HG02678 (cell line): ENCODE results near the gene MAP2K6.

ENCODE experiments used
- ATAC-seq: cut with Tn5 transposase; IDR thresholded peaks from one replicate; pipeline ENCODE4 v1.9.1; 2021; ENCODE audit warnings: mild to moderate bottlenecking, moderate library complexity; ENCODE audit not compliant: unreplicated experiment

MAP2K6 gene

DNA sequence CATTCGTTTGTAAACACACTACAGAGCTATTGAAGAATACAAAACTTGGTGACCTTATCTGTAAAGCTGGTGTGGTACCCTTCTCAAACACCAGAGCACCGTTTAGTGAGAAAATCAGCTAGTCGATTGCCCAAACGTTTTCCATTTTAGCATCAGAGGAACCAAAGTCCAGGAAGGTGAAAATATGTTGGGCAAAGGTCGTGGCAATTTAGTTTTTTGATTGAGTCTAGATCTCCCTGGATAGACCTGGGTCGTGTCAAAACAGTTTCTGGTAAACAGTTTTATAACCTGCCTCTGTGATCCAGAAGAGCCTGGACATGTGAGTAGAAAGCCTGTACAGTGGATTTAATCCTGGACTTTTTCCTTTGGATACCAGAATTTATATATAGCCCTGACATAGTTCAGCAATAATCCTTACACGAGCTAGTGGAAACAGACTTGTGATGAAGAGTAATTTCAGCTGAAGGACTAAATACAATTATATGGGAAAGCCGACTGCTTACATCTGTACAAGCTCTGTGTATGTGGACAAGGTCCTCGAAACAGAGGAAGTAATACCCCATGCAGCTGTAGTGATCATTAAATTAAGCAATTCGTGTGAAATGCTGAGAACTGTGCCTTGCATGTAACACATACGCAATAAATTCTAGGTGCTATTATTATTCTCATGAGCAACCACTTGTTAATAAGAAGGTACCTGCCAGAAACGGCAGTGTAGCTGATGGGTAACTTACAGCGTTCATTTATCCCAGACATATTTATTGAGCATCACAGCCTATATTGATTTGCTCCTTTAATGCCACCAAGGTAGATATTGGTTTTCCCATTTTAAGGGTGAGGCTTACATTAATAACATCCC lies 72.5 kb downstream of the MAP2K6 start:
- no peak for ATAC-seq

GRCh38 chr17:69489313-69489712 lies 74.8 kb downstream of the MAP2K6 start:
- no peak for ATAC-seq

- ATAC-seq, result no peak
Measured at GRCh38 chr17:69492410-69493071, 78.0 kb downstream of the MAP2K6 start.

GRCh38 chr17:69495787-69496186 lies 81.3 kb downstream of the MAP2K6 start:
- no peak for ATAC-seq

- ATAC-seq, result no peak
Measured at GRCh38 chr17:69497161-69497560, 82.7 kb downstream of the MAP2K6 start.

- no peak for ATAC-seq
Measured at GRCh38 chr17:69499318-69499717, 84.8 kb downstream of the MAP2K6 start.

DNA sequence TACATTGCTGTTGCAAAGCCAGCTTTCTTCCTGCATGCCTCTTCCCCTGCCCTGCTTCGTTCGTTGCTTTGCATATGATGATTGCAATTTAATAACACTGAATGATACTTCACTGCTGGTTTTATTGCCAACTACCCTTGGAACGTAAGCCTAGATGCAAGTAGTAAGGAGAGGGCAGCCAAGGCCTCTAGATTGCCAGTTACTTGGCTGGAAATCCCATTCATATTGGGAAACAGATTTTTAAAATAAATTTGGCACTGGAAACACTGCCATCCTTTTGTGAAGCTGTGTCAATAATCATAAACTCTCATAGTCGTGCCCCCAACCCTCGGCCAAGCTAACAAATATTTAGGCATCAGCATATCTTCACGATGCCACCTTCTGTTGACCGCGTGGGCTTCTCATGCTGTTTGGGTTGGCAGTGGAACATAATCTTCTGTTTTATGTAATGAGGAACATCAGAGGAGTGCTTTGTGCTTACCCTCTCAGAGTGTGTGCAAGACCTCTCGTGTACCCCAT lies 86.5 kb downstream of the MAP2K6 start:
- ATAC-seq, result no peak

DNA sequence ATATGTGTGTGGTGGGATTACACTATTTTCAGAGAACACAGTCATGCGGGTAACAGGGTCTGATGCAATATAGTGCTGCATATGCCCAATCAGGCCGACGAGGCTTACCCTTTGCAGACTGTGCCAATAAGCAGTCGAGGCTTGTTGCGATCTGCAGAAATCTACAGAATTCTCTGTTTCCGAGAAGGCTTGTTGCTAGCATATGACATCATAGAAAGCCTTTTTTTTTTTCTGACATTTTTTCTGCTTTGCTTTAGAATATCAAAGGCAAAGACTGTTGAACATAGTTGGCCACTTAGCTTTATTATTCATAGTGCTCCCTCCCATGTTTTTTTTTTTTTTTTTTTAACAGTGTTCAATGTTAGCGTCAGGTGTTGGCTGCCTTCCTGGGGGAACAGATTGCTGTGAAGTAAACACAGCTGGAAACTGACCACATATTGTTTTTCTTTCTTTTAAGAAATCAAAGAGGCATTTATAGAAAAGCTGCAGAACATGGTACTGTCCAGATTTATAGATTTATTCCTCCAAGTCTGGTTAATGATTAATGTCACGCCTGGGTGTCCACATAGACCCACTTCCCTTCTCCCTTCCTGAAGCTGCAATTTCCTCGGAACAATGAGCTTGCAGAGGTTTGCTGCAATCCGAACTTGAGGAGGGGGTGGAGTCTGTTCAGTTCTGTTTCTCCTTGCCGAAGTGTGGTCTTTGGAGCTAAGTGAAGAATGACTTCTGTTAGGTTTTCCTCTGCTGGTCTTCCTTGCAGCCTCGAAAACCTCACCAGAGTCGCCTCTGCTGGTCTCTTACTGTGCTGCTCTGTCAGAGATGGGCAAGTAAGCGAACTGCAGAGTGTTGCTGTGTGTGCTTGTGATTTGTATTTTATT lies 87.3 kb downstream of the MAP2K6 start:
- no peak for ATAC-seq

- peak; percentile 80 for ATAC-seq
Measured at GRCh38 chr17:69503711-69504110, 89.2 kb downstream of the MAP2K6 start.

DNA sequence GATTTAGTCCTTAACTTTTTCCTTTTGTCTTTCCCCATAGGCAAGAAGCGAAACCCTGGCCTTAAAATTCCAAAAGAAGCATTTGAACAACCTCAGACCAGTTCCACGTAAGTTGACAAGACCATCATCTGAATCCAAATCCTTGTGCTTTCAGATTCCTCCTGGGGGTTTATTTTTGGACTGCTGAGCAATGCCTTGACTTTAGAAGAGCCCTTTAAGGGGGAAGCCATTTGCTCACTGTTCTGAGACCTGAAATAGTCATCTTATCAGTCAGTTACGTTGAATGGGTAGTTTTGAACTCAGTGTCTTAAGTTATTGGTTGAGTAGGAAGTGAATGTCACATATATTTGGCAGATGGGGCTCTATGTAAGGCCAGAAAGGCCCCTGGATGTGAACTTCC lies 91.2 kb downstream of the MAP2K6 start:
- no peak for ATAC-seq

DNA sequence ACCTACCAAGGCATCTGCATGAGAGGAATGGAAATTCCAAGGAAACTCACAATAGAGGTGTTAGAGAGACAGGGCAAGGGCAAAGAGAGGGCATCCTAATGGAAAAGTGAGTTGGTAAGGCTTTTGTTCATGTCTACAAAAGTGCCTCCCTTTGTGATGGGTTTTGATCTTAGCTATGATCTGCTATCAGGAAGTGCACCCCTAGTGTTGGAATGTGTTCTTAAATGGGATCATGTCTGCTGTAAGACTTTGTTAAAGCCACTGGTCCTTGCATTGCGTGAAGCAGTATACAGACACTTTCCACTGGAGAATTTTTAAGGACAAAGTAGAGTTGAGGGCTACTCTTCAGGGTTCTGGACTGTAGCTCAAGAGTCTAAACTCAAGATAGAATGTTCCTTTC lies 92.0 kb downstream of the MAP2K6 start:
- no peak for ATAC-seq

DNA sequence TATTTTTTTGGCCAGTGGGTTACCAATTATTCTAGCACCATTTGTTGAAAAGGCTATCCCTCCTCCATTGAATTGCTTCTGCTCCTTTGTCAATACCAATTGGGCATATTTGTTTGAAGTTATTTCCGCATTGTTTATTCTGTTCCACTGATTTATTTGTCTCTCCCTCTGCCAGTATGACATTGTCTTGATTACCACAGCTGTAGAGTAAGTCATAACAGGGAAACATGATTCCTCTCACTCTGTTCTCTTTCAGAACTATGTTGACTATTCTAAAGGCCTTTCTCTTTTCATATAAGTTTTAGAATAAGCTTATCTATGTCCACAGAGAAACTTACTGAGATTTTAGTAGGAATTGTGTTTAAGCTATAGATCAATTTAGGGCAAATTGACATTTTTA lies 94.3 kb downstream of the MAP2K6 start:
- ATAC-seq, result no peak

GRCh38 chr17:69511250-69511649 lies 96.8 kb downstream of the MAP2K6 start:
- ATAC-seq, result no peak

DNA sequence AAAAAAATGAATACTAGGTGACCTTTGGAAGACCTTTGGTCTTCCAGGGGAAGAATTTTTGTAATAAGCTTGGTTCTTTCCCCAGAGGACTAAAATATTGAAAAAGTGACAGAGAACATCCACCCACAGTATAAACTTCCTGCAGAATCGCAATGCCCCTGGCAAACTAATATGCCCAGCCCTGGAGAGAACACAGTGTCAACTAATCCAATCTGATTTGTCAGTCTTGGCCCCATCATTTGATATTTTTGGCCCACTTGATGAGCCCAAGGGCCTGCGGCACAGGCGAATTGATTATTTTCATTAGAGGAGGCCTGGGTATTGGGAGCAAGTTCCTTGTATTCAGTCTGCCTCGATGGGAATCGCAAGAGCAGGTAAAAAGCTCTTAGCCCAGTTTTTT lies 98.4 kb downstream of the MAP2K6 start:
- no peak for ATAC-seq

DNA sequence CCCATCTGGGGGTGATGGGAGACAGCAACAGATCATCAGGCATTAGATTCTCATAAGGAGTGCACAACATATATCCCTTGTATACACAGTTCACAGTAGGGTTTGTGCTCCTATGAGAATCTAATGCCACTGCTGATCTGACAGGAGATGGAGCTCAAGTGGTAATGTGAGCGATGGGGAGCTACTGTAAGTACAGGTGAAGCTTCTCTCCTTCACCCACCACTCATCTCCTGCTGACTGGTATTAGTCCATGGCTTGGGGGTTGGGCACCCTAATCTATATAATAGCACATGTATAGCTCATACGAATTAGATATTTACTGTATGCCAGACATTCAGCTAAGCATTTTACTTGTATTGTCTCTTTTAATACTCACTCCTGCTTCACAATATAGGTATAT lies 101.7 kb downstream of the MAP2K6 start:
- no peak for ATAC-seq

DNA sequence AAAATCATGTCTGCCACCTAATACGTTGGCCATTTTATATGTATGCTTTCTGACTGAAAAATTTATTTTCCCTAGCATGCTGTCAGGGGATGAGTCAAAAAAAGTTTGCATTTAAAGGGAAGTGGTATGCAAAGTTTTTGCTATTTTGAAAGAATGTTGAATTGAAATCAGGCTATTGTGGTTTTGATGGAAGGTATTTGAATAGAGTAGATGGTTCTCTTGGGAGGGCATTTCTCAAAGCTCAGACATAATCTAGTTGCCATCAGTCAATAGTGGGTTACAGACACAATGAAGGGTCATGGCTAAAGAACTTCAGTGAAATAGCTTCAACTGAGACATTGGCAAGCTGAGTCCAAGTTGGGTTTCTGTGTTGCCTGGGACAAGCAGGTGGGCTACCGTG lies 102.4 kb downstream of the MAP2K6 start:
- ATAC-seq, result peak; percentile 93

GRCh38 chr17:69518951-69519350 lies 104.5 kb downstream of the MAP2K6 start:
- ATAC-seq, result no peak

- ATAC-seq, result peak; percentile 73
Measured at GRCh38 chr17:69523244-69523861, 108.9 kb downstream of the MAP2K6 start.

GRCh38 chr17:69524854-69525253 lies 110.4 kb downstream of the MAP2K6 start:
- no peak for ATAC-seq

DNA sequence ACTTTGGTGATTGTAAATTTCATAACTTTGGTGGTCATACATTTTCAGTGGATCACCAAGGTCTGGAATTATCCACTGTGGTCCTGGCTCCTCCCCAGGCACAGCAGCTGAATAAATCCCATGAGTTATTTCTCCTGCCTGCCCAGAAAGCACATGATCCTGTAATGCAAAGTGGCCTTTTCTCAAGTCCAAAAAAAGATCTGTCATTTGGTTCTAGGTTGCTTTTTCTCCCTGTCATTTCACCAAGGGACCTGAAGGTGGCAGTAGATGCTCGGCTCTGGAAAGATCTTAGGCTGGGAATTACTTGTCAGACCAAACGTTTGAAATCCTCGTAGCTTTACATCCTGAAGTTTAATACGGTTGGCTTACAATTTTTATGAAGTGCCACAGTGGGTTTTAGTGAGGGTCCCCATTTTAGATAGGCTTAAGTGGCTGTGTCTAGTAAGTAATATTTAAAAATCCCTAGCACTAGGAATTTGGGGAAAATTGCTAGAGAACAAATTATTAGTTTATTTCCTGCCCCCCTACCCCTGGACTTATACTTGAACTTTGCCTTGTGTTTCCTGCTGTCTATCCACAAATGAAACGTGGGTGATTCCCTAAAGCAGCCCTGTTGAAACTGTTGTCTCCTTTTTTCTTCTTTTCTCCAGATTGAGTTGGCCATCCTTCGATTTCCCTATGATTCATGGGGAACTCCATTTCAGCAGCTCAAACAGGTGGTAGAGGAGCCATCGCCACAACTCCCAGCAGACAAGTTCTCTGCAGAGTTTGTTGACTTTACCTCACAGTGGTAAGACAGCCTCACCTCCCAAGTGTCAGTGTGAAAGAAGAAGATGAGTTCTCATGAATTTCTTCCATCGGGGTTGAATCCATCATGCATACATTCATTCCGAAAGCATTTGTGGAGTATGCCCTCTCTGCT lies 111.7 kb downstream of the MAP2K6 start:
- peak; percentile 47 for ATAC-seq
